CD14-positive monocyte (primary cell): Measurements from ENCODE around the gene SLC16A7. TPM values are rescaled to one million over a fixed set of nuclear protein-coding genes. Genes with fewer than 3 reads are reported as not detected.

Experiments
- DNase-seq, 3 donors: peaks; one replicate each; pipeline ENCODE4 v3.0.0-alpha.2; 2011 to 2022
- H2AFZ ChIP-seq: 2 replicates; pipeline ENCODE4 v1.6.0; 2012; ENCODE audit warnings: mild to moderate bottlenecking, low read depth, low read length, inconsistent platforms; ENCODE audit not compliant: insufficient read depth, poor library complexity, severe bottlenecking
- H3K27ac ChIP-seq, 2 donors: 1 replicate in 1 of 2; 2 replicates in 1 of 2; pipeline ENCODE4 v1.5.1; 2012 to 2013; ENCODE audit warnings: low read length in 2 of 2, control low read depth in 1 of 2, inconsistent platforms in 1 of 2, low read depth in 1 of 2, mild to moderate bottlenecking in 1 of 2
- H3K27me3 ChIP-seq, 2 donors: one replicate each; pipeline versions ENCODE4 v1.6.0 to v1.6.1; 2011 to 2013; ENCODE audit warnings: low read length in 2 of 2; ENCODE audit not compliant: control insufficient read depth in 2 of 2, insufficient read depth in 2 of 2
- H3K36me3 ChIP-seq, 2 donors: replicated peaks in 1 of 2; 1 replicate in 1 of 2; 2 replicates in 1 of 2; pipeline versions ENCODE4 v1.5.1 to v1.6.1; 2012 to 2013; ENCODE audit warnings: low read length in 2 of 2, control low read depth in 1 of 2, inconsistent platforms in 1 of 2, mild to moderate bottlenecking in 1 of 2; ENCODE audit not compliant: insufficient read depth in 2 of 2, control insufficient read depth in 1 of 2
- H3K4me1 ChIP-seq, 2 donors: 1 replicate in 1 of 2; 2 replicates in 1 of 2; pipeline versions ENCODE4 v1.5.1 to v1.6.1; 2012 to 2013; ENCODE audit warnings: low read length in 2 of 2, control low read depth in 1 of 2, inconsistent platforms in 1 of 2, mild to moderate bottlenecking in 1 of 2, moderate library complexity in 1 of 2; ENCODE audit not compliant: insufficient read depth in 2 of 2, control insufficient read depth in 1 of 2
- H3K4me2 ChIP-seq: replicated peaks from 2 replicates; pipeline ENCODE3; 2012; ENCODE audit warnings: low read length, moderate library complexity, mild to moderate bottlenecking; ENCODE audit not compliant: poor library complexity, severe bottlenecking; ENCODE audit errors: extremely low read depth
- H3K4me3 ChIP-seq, 3 experiments: fragments of 200-600 bp in 1 of 3; sonication (generic) in 1 of 3; replicated peaks in 1 of 3; 1 replicate in 2 of 3; 2 replicates in 1 of 3; pipeline ENCODE4 v1.5.1; 2011 to 2013; ENCODE audit warnings: low read length in 3 of 3, mild to moderate bottlenecking in 3 of 3, control low read depth in 2 of 3, low read depth in 2 of 3, inconsistent platforms in 1 of 3, moderate library complexity in 1 of 3
- H3K79me2 ChIP-seq: 2 replicates; pipeline ENCODE4 v1.6.0; 2012; ENCODE audit warnings: mild to moderate bottlenecking, control low read depth, inconsistent platforms, low read length, moderate library complexity; ENCODE audit not compliant: insufficient read depth
- H3K9ac ChIP-seq: 2 replicates; pipeline ENCODE4 v1.6.0; 2017; ENCODE audit warnings: low read length, mild to moderate bottlenecking; ENCODE audit not compliant: insufficient read depth, poor library complexity, severe bottlenecking
- H3K9me3 ChIP-seq, 2 donors: replicated peaks in 1 of 2; 1 replicate in 1 of 2; 2 replicates in 1 of 2; pipeline versions ENCODE4 v1.5.1 to v1.6.1; 2012 to 2013; ENCODE audit warnings: low read length in 2 of 2, control low read depth in 1 of 2; ENCODE audit not compliant: control insufficient read depth in 1 of 2, insufficient read depth in 1 of 2
- H4K20me1 ChIP-seq: 2 replicates; pipeline ENCODE4 v1.6.0; 2012; ENCODE audit warnings: mild to moderate bottlenecking, low read length, control low read depth, moderate library complexity; ENCODE audit not compliant: insufficient read depth
- H3K27ac Mint-ChIP-seq, 7 donors: one replicate each; pipeline ENCODE4 v1.8.0; 2020; ENCODE audit warnings: mild to moderate bottlenecking in 7 of 7, mixed read lengths in 7 of 7, moderate library complexity in 6 of 7, inconsistent platforms in 2 of 7
- H3K27me3 Mint-ChIP-seq, 3 donors: one replicate each; pipeline ENCODE4 v1.8.0; 2021 to 2022; ENCODE audit warnings: low read depth in 3 of 3, mild to moderate bottlenecking in 3 of 3, mixed read lengths in 3 of 3, moderate library complexity in 3 of 3, inconsistent platforms in 1 of 3
- H3K36me3 Mint-ChIP-seq, 2 donors: one replicate each; pipeline ENCODE4 v1.8.0; 2020; ENCODE audit warnings: mixed read lengths in 2 of 2, inconsistent platforms in 1 of 2, mild to moderate bottlenecking in 1 of 2
- H3K4me1 Mint-ChIP-seq: one replicate; pipeline ENCODE4 v1.8.0; 2020; ENCODE audit warnings: mild to moderate bottlenecking, mixed read lengths
- H3K4me3 Mint-ChIP-seq, 2 donors: one replicate each; pipeline ENCODE4 v1.8.0; 2020; ENCODE audit warnings: mild to moderate bottlenecking in 2 of 2, mixed read lengths in 2 of 2, moderate library complexity in 1 of 2
- H3K9me3 Mint-ChIP-seq, 7 donors: one replicate each; pipeline ENCODE4 v1.8.0; 2020 to 2022; ENCODE audit warnings: mixed read lengths in 7 of 7, mild to moderate bottlenecking in 6 of 7, moderate library complexity in 6 of 7, inconsistent platforms in 2 of 7
- WGBS: methylation state at CpG from one replicate; pipeline ENCODE4 v1.1.5; 2013; ENCODE audit warnings: missing lambda C conversion rate; ENCODE audit not compliant: insufficient coverage; 5-methylcytosine and 5-hydroxymethylcytosine counted together
- intact Hi-C, 2 donors: fragments of 100-400 bp; cut with micrococcal nuclease; formaldehyde crosslinking; loops; one replicate each; pipeline versions ENCODE4 v1.15.0 to v1.15.1; 2023
- polyA plus RNA-seq, 3 donors: library from polyadenylated mRNA; depleted of rRNA in 1 of 3; unstranded in 2 of 3; stranded (reverse) in 1 of 3; fragments of 300-500 nt in 2 of 3; fragments of >200 nt in 1 of 3; fragmentation: Illumina TruSeq in 2 of 3; gene quantifications; 1 replicate in 2 of 3; 2 replicates in 1 of 3; pipeline ENCODE4 v1.2.3, GENCODE V29; 2012 to 2021
- TF ChIP-seq, protein P1 (sequence below): fragments of 200-600 bp; IDR thresholded peaks from one replicate; pipeline ENCODE4 v1.8.0; 2022; ENCODE audit warnings: antibody characterized with exemption, mild to moderate bottlenecking

Gene SLC16A7
- polyA plus RNA-seq, 3 donors: 6.9 to 16.9 (median 11.8) TPM

DNA sequence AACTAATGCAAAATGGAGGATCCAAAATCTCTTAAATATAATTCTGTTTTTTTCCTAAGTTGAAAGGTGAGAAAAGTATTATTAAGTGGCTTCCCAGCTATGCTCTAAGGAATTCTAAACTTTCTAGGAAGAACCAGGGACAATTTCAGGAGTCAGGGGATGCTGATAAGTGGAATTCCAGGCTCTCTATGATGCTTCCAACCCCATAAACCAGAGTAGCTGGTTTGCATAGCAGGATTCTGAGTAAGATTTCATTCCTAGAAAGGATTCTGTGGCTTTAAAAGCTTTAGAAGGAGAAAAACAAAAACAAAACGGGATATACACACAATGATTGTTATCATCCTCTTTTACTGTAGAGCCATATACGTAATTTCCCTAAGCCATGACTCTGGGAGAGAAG is 93.9 kb downstream of the SLC16A7 start:
- no peak overlapping the region for H3K4me3 Mint-ChIP-seq
- Histone ChIP-seq H3K27ac (no peak overlapping the region), H3K4me1 (no peaks in the 10 kb centered on the region), H3K9me3 (no peaks in the 10 kb centered on the region), H3K27me3 (no peaks in the 10 kb centered on the region), H2AFZ (no peak overlapping the region), H3K9ac (no peak overlapping the region), H3K79me2 (no peaks in the 10 kb centered on the region), H3K4me2 (no peak overlapping the region), H4K20me1 (no peaks in the 10 kb centered on the region), H3K4me3 (no peak overlapping the region), H3K36me3 (no peaks in the 10 kb centered on the region)
- no peak for DNase-seq
- 80% methylated on average over 1 of the region's 2 CpGs for WGBS
- intact Hi-C loops: no loop called here
- no peaks in the 10 kb centered on the region for H3K4me1 Mint-ChIP-seq
- TF ChIP-seq, protein P1, sequence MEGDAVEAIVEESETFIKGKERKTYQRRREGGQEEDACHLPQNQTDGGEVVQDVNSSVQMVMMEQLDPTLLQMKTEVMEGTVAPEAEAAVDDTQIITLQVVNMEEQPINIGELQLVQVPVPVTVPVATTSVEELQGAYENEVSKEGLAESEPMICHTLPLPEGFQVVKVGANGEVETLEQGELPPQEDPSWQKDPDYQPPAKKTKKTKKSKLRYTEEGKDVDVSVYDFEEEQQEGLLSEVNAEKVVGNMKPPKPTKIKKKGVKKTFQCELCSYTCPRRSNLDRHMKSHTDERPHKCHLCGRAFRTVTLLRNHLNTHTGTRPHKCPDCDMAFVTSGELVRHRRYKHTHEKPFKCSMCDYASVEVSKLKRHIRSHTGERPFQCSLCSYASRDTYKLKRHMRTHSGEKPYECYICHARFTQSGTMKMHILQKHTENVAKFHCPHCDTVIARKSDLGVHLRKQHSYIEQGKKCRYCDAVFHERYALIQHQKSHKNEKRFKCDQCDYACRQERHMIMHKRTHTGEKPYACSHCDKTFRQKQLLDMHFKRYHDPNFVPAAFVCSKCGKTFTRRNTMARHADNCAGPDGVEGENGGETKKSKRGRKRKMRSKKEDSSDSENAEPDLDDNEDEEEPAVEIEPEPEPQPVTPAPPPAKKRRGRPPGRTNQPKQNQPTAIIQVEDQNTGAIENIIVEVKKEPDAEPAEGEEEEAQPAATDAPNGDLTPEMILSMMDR: no peak
- peaks cover 0 to 4% of the 10 kb centered on the region in 2 donors for H3K36me3 Mint-ChIP-seq
- no peaks in the 10 kb centered on the region for H3K27me3 Mint-ChIP-seq
- H3K27ac Mint-ChIP-seq: no peak overlapping the region
- H3K9me3 Mint-ChIP-seq: peaks cover 0 to 7% (median 3%) of the 10 kb centered on the region in 7 donors

DNA sequence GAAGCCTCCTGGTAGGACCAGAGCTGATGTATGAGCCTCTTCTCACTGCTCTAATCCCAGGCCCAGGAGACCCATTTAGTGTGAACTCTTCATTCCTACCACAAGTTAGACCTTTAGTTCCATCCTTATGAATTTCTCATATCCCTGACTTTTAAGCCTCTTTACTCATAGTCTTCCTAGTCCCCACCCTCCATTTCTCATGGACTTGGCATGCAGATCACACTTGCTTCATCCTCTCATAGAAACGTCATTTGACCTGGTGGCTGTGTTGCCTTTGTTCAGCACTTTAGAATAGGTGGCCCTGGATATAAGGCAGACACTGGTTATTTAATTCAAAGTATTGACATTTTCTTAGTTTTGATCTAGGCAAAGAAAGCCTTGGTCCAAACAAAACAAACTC is 99.5 kb downstream of the SLC16A7 start:
- Mint-ChIP-seq H3K27ac (no peak overlapping the region), H3K4me1 (peaks cover 11% of the 10 kb centered on the region), H3K4me3 (no peak overlapping the region), H3K36me3 (peaks cover 3 to 7% of the 10 kb centered on the region in 2 donors), H3K27me3 (no peaks in the 10 kb centered on the region), H3K9me3 (peaks cover 0 to 7% (median 4%) of the 10 kb centered on the region in 7 donors)
- no CpG with 5 or more reads among the region's 1 CpG for WGBS
- TF ChIP-seq, protein P1: no peak
- no peaks in the 10 kb centered on the region for H3K9me3 ChIP-seq
- no peak overlapping the region for H3K27ac ChIP-seq
- intact Hi-C loops: loop anchor here (5.0 kb wide), 1 partner anchor 98 kb away; the partner anchor contains the start of gene SLC16A7 (in 2 of the 2)
- H3K36me3 ChIP-seq: no peaks in the 10 kb centered on the region
- H3K27me3 ChIP-seq: no peaks in the 10 kb centered on the region
- H2AFZ ChIP-seq: no peak overlapping the region
- no peak overlapping the region for H3K4me2 ChIP-seq
- no peak for DNase-seq
- no peak overlapping the region for H3K4me3 ChIP-seq
- no peaks in the 10 kb centered on the region for H4K20me1 ChIP-seq
- H3K4me1 ChIP-seq: peaks cover 15 to 21% of the 10 kb centered on the region in 2 donors
- no peaks in the 10 kb centered on the region for H3K79me2 ChIP-seq
- no peak overlapping the region for H3K9ac ChIP-seq
